Astrocyte of the spinal cord (primary cell): ENCODE measurements around the gene PSMD5.
A peak's percentile ranks its signal among the peaks of the same experiment; 100 is the strongest.

ENCODE experiments used
- DNase-seq: peaks from one replicate; pipeline ENCODE4 v3.0.0; 2011; ENCODE audit warnings: low read depth, low spot score
- H3K4me3 ChIP-seq: 2 replicates; pipeline ENCODE4 v1.5.1; 2011; ENCODE audit warnings: low read depth, mild to moderate bottlenecking, low read length, moderate library complexity
- CTCF ChIP-seq: IDR thresholded peaks from 2 replicates; pipeline ENCODE4 v1.5.1; 2012; ENCODE audit warnings: low read depth, mild to moderate bottlenecking, low read length, inconsistent platforms
- in situ Hi-C: cut with HindIII; loops from 2 replicates; pipeline ENCODE4 v1.10.0; 2017; ENCODE audit warnings: low sequenced_read_pairs

PSMD5 gene

GRCh38 chr9:120878188-120879130, 35.7 kb upstream of the PSMD5 start:
- no peak for DNase-seq
- no peak overlapping the region for H3K4me3 ChIP-seq
- in situ Hi-C loops: no loop called here
- no peak for TF ChIP-seq CTCF

GRCh38 chr9:120877276-120878034, 34.7 kb upstream of the PSMD5 start:
- no peak for TF ChIP-seq CTCF
- peak overlapping the region; percentile 73 for H3K4me3 ChIP-seq
- DNase-seq: peak; percentile 62
- in situ Hi-C loops: no loop called here

- in situ Hi-C loops: no loop called here
- no peak for TF ChIP-seq CTCF
- H3K4me3 ChIP-seq: peak within 1 kb of the TSS; percentile 73
- DNase-seq: peak; percentile 39
These were observed 34.1 kb upstream of the PSMD5 start, which contains the start of gene PHF19 for GRCh38 chr9:120876842-120877240. Gene PHF19, minus strand, starts transcription at chr9:120877188. Its CDS starts 2,447 bp downstream, at chr9:120874741.

GRCh38 chr9:120875954-120876841, 33.5 kb upstream of the PSMD5 start:
- TF ChIP-seq CTCF: peak; percentile 19
- in situ Hi-C loops: no loop called here
- peak; percentile 95 for DNase-seq
- H3K4me3 ChIP-seq: peak overlapping the region; percentile 73

GRCh38 chr9:120875643-120875953, 32.9 kb upstream of the PSMD5 start:
- in situ Hi-C loops: no loop called here
- H3K4me3 ChIP-seq: peak overlapping the region; percentile 73
- no peak for TF ChIP-seq CTCF
- no peak for DNase-seq

GRCh38 chr9:120875195-120875565, 32.5 kb upstream of the PSMD5 start:
- H3K4me3 ChIP-seq: peak overlapping the region; percentile 73
- no peak for DNase-seq
- TF ChIP-seq CTCF: no peak
- in situ Hi-C loops: no loop called here
